IMR-90 (cell line): ENCODE results near the gene AK2. TPM values are rescaled to one million over a fixed set of nuclear protein-coding genes. Genes with fewer than 3 reads are reported as not detected.
A peak's percentile ranks its signal among the peaks of the same experiment; 100 is the strongest.

Experiments
- ATAC-seq: fragments of 200-7000 bp; cut with Tn5 transposase; 2 replicates; pipeline ENCODE4 v1.9.1; 2020; ENCODE audit warnings: low read depth, mild to moderate bottlenecking, moderate library complexity
- BruUV-seq: library from RNA; stranded (reverse); fragments of 400-500 nt; replicated peaks from 2 replicates; lab custom pipeline; 2021; lab: Mats Ljungman, UMichigan
- CTCF ChIA-PET: fragments of 300-600 bp; formaldehyde crosslinking; extraction: SDS; loops from one replicate; lab custom pipeline; 2021; ENCODE audit warnings: antibody characterized with exemption; lab: Yijun Ruan, JAX
- POLR2A ChIA-PET: fragments of 300-600 bp; sonication (Branson Sonifier 250); formaldehyde crosslinking; loops from one replicate; lab custom pipeline; 2022; ENCODE audit warnings: antibody characterized with exemption; ENCODE audit not compliant: unreplicated experiment; lab: Charles Lee
- DNase-seq: peaks from one replicate; pipeline ENCODE4 v3.0.0; 2013
- H2AFZ ChIP-seq: replicated peaks from 2 replicates; pipeline ENCODE3; 2013; ENCODE audit warnings: low read length, mild to moderate bottlenecking; ENCODE audit not compliant: poor library complexity
- H2AK5ac ChIP-seq: 2 replicates; pipeline ENCODE4 v1.6.1; 2013; ENCODE audit warnings: low read depth, low read length, inconsistent platforms
- H2AK9ac ChIP-seq: replicated peaks from 2 replicates; pipeline ENCODE3; 2013; ENCODE audit warnings: mild to moderate bottlenecking, low read depth, low read length, moderate library complexity; ENCODE audit not compliant: poor library complexity
- H2BK120ac ChIP-seq: 2 replicates; pipeline ENCODE4 v1.6.1; 2013; ENCODE audit warnings: low read depth, low read length, inconsistent platforms
- H2BK15ac ChIP-seq: 3 replicates; pipeline ENCODE4 v1.6.1; 2013; ENCODE audit warnings: low read depth, low read length, inconsistent platforms
- H2BK20ac ChIP-seq: 2 replicates; pipeline ENCODE4 v1.6.1; 2013; ENCODE audit warnings: low read depth, mild to moderate bottlenecking, inconsistent platforms, low read length, moderate library complexity
- H2BK5ac ChIP-seq: 2 replicates; pipeline ENCODE4 v1.6.1; 2013; ENCODE audit warnings: mild to moderate bottlenecking, low read depth, low read length, inconsistent platforms; ENCODE audit not compliant: poor library complexity, severe bottlenecking
- H3K14ac ChIP-seq: replicated peaks from 2 replicates; pipeline ENCODE4 v1.6.1; 2013; ENCODE audit warnings: low read depth, low read length, inconsistent platforms
- H3K18ac ChIP-seq: 2 replicates; pipeline ENCODE4 v1.6.1; 2013; ENCODE audit warnings: low read depth, low read length, control low read depth
- H3K23ac ChIP-seq: 2 replicates; pipeline ENCODE4 v1.6.1; 2013; ENCODE audit warnings: low read depth, low read length, inconsistent platforms
- H3K27ac ChIP-seq: 2 replicates; pipeline ENCODE4 v1.5.1; 2013; ENCODE audit warnings: mild to moderate bottlenecking, control low read depth, low read length; ENCODE audit not compliant: insufficient read depth
- H3K27me3 ChIP-seq: 2 replicates; pipeline ENCODE4 v1.6.1; 2013; ENCODE audit warnings: low read length; ENCODE audit not compliant: control insufficient read depth, insufficient read depth
- H3K36me3 ChIP-seq: 2 replicates; pipeline ENCODE4 v1.6.1; 2013; ENCODE audit warnings: low read length, mixed read lengths; ENCODE audit not compliant: control insufficient read depth, insufficient read depth
- H3K4ac ChIP-seq: 2 replicates; pipeline ENCODE4 v1.6.1; 2013; ENCODE audit warnings: low read depth, low read length, inconsistent platforms
- H3K4me1 ChIP-seq: 2 replicates; pipeline ENCODE4 v1.6.1; 2013; ENCODE audit warnings: low read length, mixed read lengths; ENCODE audit not compliant: control insufficient read depth, insufficient read depth
- H3K4me2 ChIP-seq: 2 replicates; pipeline ENCODE4 v1.6.1; 2013; ENCODE audit warnings: low read depth, mild to moderate bottlenecking, control low read depth, low read length, moderate library complexity
- H3K4me3 ChIP-seq: 2 replicates; pipeline ENCODE4 v1.5.1; 2013; ENCODE audit warnings: low read depth, mild to moderate bottlenecking, control low read depth, low read length, moderate library complexity; ENCODE audit not compliant: insufficient read depth
- H3K56ac ChIP-seq: 2 replicates; pipeline ENCODE4 v1.6.1; 2013; ENCODE audit warnings: low read length, inconsistent platforms; ENCODE audit not compliant: insufficient read depth; ENCODE audit errors: extremely low read depth
- H3K79me1 ChIP-seq, 2 experiments: 2 replicates each; pipeline ENCODE4 v1.6.1; 2013; ENCODE audit warnings: low read length in 2 of 2, inconsistent platforms in 1 of 2, low read depth in 1 of 2
- H3K9ac ChIP-seq: 2 replicates; pipeline ENCODE4 v1.6.1; 2013; ENCODE audit warnings: low read depth, low read length, control low read depth
- H3K9me1 ChIP-seq: 2 replicates; pipeline ENCODE4 v1.6.1; 2013; ENCODE audit warnings: low read length, inconsistent platforms; ENCODE audit not compliant: insufficient read depth
- H3K9me3 ChIP-seq: 2 replicates; pipeline ENCODE4 v1.6.1; 2013; ENCODE audit warnings: low read length; ENCODE audit not compliant: control insufficient read depth, insufficient read depth
- H4K20me1 ChIP-seq: 2 replicates; pipeline ENCODE4 v1.6.1; 2013; ENCODE audit warnings: low read length, inconsistent platforms; ENCODE audit not compliant: insufficient read depth
- H4K5ac ChIP-seq: 2 replicates; pipeline ENCODE4 v1.6.1; 2013; ENCODE audit warnings: mild to moderate bottlenecking, low read depth, low read length, control low read depth
- H4K8ac ChIP-seq, 2 experiments: 2 replicates each; pipeline ENCODE4 v1.6.1; 2013; ENCODE audit warnings: low read depth in 2 of 2, low read length in 2 of 2, control low read depth in 1 of 2, inconsistent platforms in 1 of 2
- H4K91ac ChIP-seq: 2 replicates; pipeline ENCODE4 v1.6.1; 2013; ENCODE audit warnings: low read depth, low read length, inconsistent platforms; ENCODE audit not compliant: insufficient read depth
- CEBPB ChIP-seq: IDR thresholded peaks from 2 replicates; pipeline ENCODE4 v1.6.1; 2012; ENCODE audit warnings: low read depth, low read length, improper control_type of control experiment
- MAZ ChIP-seq: IDR thresholded peaks from 2 replicates; pipeline ENCODE4 v1.6.1; 2012; ENCODE audit warnings: low read depth, mild to moderate bottlenecking, low read length, improper control_type of control experiment, moderate library complexity, borderline replicate concordance
- POLR2A ChIP-seq: IDR thresholded peaks from 2 replicates; pipeline ENCODE4 v1.6.1; 2012; ENCODE audit warnings: mild to moderate bottlenecking, low read depth, low read length
- RAD21 ChIP-seq: IDR thresholded peaks from 2 replicates; pipeline ENCODE4 v1.6.1; 2012; ENCODE audit warnings: low read length, improper control_type of control experiment
- RCOR1 ChIP-seq: IDR thresholded peaks from 2 replicates; pipeline ENCODE4 v1.6.1; 2012; ENCODE audit warnings: mild to moderate bottlenecking, low read length, improper control_type of control experiment; ENCODE audit not compliant: insufficient replicate concordance
- RFX5 ChIP-seq: IDR thresholded peaks from 2 replicates; pipeline ENCODE4 v1.8.0; 2012; ENCODE audit warnings: low read depth, mild to moderate bottlenecking, low read length, moderate library complexity
- WGBS, 2 experiments: methylation state at CpG; one replicate each; pipeline versions ENCODE4 v1.1.5 to v1.1.7; 2013; ENCODE audit warnings: missing lambda C conversion rate in 2 of 2; ENCODE audit not compliant: insufficient read length in 1 of 2; ENCODE audit errors: extremely low coverage in 2 of 2; 5-methylcytosine and 5-hydroxymethylcytosine counted together
- dilution Hi-C: fragments of 300-500 bp; cut with HindIII; formaldehyde crosslinking; loops from one replicate; pipeline ENCODE4 v1.14.3; 2018; ENCODE audit warnings: low sequenced_read_pairs; ENCODE audit not compliant: unreplicated experiment
- in situ Hi-C: fragments of 300-500 bp; cut with MboI; formaldehyde crosslinking; loops from 3 replicates; pipeline ENCODE4 v1.14.3; 2019; ENCODE audit warnings: low sequenced_read_pairs, inconsistent platforms, mixed read lengths
- intact Hi-C: fragments of 100-400 bp; cut with micrococcal nuclease; formaldehyde crosslinking; loops from 2 replicates; pipeline ENCODE4 v1.10.0; 2022
- polyA plus RNA-seq, 3 experiments: library from polyadenylated mRNA; depleted of rRNA; stranded (reverse); fragments of >200 nt; gene quantifications; 2 replicates each; pipeline ENCODE4 v1.2.3, GENCODE V29; 2012; ENCODE audit warnings: low replicate concordance in 1 of 3
- total RNA-seq: library from RNA; depleted of rRNA; stranded (reverse); fragments of >200 nt; gene quantifications from 2 replicates; pipeline ENCODE4 v1.2.3, GENCODE V29; 2012

Gene AK2
- total and polyA plus RNA-seq, 2 of the 4 experiments (the other 2 are of a cell fraction) = 118 to 203 TPM

- Histone ChIP-seq H3K27ac (no peak overlapping the region), H2AK9ac (no peak overlapping the region), H2BK15ac (no peak overlapping the region), H2BK20ac (no peak overlapping the region), H3K4me1 (peaks cover 3% of the 10 kb centered on the region; the same call in 1 of the 2 replicates), H4K8ac (no peak overlapping the region), H2AFZ (no peak overlapping the region), H3K14ac (no peak overlapping the region), H2BK5ac (no peak overlapping the region), H3K9me1 (peaks cover 5% of the 10 kb centered on the region), H4K91ac (no peak overlapping the region), H3K27me3 (no peaks in the 10 kb centered on the region), H3K56ac (no peak overlapping the region), H3K18ac (no peak overlapping the region), H3K4me2 (no peak overlapping the region), H2BK120ac (no peak overlapping the region), H4K20me1 (no peaks in the 10 kb centered on the region), H3K4me3 (no peak overlapping the region), H3K36me3 (peaks cover 44% of the 10 kb centered on the region), H3K9ac (no peak overlapping the region), H2AK5ac (no peak overlapping the region), H3K4ac (no peak overlapping the region), H4K5ac (no peak overlapping the region), H3K79me1 (peaks cover 3 to 14% of the 10 kb centered on the region in 2 experiments; a peak in 3 of 4 replicates), H3K23ac (no peak overlapping the region), H3K9me3 (no peaks in the 10 kb centered on the region)
- DNase-seq = no peak
- WGBS, 2 experiments = no CpG with 5 or more reads among the region's 2 CpGs
- no TSS peak for BruUV-seq
- ChIA-PET CTCF (interaction anchor here (1.1 kb wide), 2 partner anchors 12 to 113 kb away, joined by 3 read pairs; no protein-coding TSS in a partner anchor), POLR2A (no interaction called here)
- dilution Hi-C loops (no loop called here), intact Hi-C loops (no loop called here), in situ Hi-C loops (no loop called here)
- ATAC-seq = peak; percentile 67; the same call in 1 of the 2 replicates
- TF ChIP-seq CEBPB (peak; percentile 15; the same call in 1 of the 2 replicates), MAZ (no peak), POLR2A (no peak), RFX5 (no peak), RAD21 (no peak), RCOR1 (no peak)
Measured at GRCh38 chr1:33015216-33015615, 21.5 kb downstream of the AK2 start.
